HAP-1 (cell line): ENCODE results near the gene FGF14.
"Not testable (repeated sequence)": the region's sequence is repeated elsewhere in the genome, so short reads cannot be mapped to it uniquely, and the experiment has no call there.

Experiments
- DNase-seq, 2 experiments: peaks; one replicate each; pipeline ENCODE4 v3.0.0-alpha.2; 2016 to 2020; ENCODE audit warnings: low spot score in 2 of 2
- H3K27me3 ChIP-seq: fragments of 250-450 bp; sonication (Bioruptor Pico); 2 replicates; pipeline ENCODE4 v1.5.1; 2020; ENCODE audit warnings: low read depth, mild to moderate bottlenecking, moderate library complexity
- H3K36me3 ChIP-seq: fragments of 250-450 bp; sonication (Bioruptor Pico); replicated peaks from 2 replicates; pipeline ENCODE4 v1.5.1; 2020; ENCODE audit warnings: mild to moderate bottlenecking
- H3K4me1 ChIP-seq: fragments of 250-450 bp; sonication (Bioruptor Pico); 2 replicates; pipeline ENCODE4 v1.5.1; 2020; ENCODE audit warnings: mild to moderate bottlenecking
- H3K4me3 ChIP-seq: fragments of 250-450 bp; sonication (Bioruptor Pico); 2 replicates; pipeline ENCODE4 v1.5.1; 2020; ENCODE audit warnings: mild to moderate bottlenecking, moderate library complexity
- H3K9me3 ChIP-seq: fragments of 250-450 bp; sonication (Bioruptor Pico); 2 replicates; pipeline ENCODE4 v1.5.1; 2020; ENCODE audit warnings: mild to moderate bottlenecking, moderate library complexity
- in situ Hi-C: fragments of 300-500 bp; cut with MboI; formaldehyde crosslinking; loops from 3 replicates; pipeline ENCODE4 v1.14.3; 2020; ENCODE audit warnings: low sequenced_read_pairs, inconsistent platforms, mixed read lengths

Gene FGF14

GRCh38 chr13:102071711-102072110 lies 330.1 kb downstream of the FGF14 start:
- Histone ChIP-seq H3K4me1 (no peaks in the 10 kb centered on the region), H3K9me3 (no peaks in the 10 kb centered on the region), H3K36me3 (no peaks in the 10 kb centered on the region), H3K27me3 (no peaks in the 10 kb centered on the region), H3K4me3 (no peak overlapping the region)
- no peak for DNase-seq
- in situ Hi-C loops = no loop called here

- H3K4me1 ChIP-seq, H3K27me3 ChIP-seq, H3K36me3 ChIP-seq, H3K4me3 ChIP-seq, DNase-seq, H3K9me3 ChIP-seq, in situ Hi-C loops: not testable (repeated sequence)
Measured at GRCh38 chr13:102068323-102068722, 333.5 kb downstream of the FGF14 start.

- Histone ChIP-seq H3K36me3 (no peaks in the 10 kb centered on the region), H3K4me1 (no peaks in the 10 kb centered on the region), H3K27me3 (no peaks in the 10 kb centered on the region), H3K9me3 (no peaks in the 10 kb centered on the region), H3K4me3 (no peak overlapping the region)
- in situ Hi-C loops = no loop called here
- DNase-seq = no peak
Measured at GRCh38 chr13:102055090-102055779, 346.6 kb downstream of the FGF14 start.

GRCh38 chr13:102049853-102050252 lies 352.0 kb downstream of the FGF14 start:
- H3K36me3 ChIP-seq = no peaks in the 10 kb centered on the region
- in situ Hi-C loops = no loop called here
- no peaks in the 10 kb centered on the region for H3K9me3 ChIP-seq
- H3K4me3 ChIP-seq = no peak overlapping the region
- no peaks in the 10 kb centered on the region for H3K4me1 ChIP-seq
- DNase-seq = no peak
- H3K27me3 ChIP-seq = no peaks in the 10 kb centered on the region

- Histone ChIP-seq H3K4me1 (no peaks in the 10 kb centered on the region), H3K36me3 (no peaks in the 10 kb centered on the region), H3K9me3 (no peaks in the 10 kb centered on the region), H3K27me3 (no peaks in the 10 kb centered on the region), H3K4me3 (no peak overlapping the region)
- DNase-seq = no peak
- in situ Hi-C loops = no loop called here
Measured at GRCh38 chr13:102045731-102046130, 356.1 kb downstream of the FGF14 start.

- no peaks in the 10 kb centered on the region for H3K27me3 ChIP-seq
- in situ Hi-C loops = no loop called here
- H3K9me3 ChIP-seq = no peaks in the 10 kb centered on the region
- no peak overlapping the region for H3K4me3 ChIP-seq
- no peaks in the 10 kb centered on the region for H3K36me3 ChIP-seq
- DNase-seq = no peak
- H3K4me1 ChIP-seq = no peaks in the 10 kb centered on the region
Measured at GRCh38 chr13:102042746-102043145, 359.1 kb downstream of the FGF14 start.

- no peaks in the 10 kb centered on the region for H3K27me3 ChIP-seq
- H3K36me3 ChIP-seq = no peaks in the 10 kb centered on the region
- in situ Hi-C loops = no loop called here
- no peak for DNase-seq
- H3K9me3 ChIP-seq = no peaks in the 10 kb centered on the region
- no peak overlapping the region for H3K4me3 ChIP-seq
- H3K4me1 ChIP-seq = no peaks in the 10 kb centered on the region
Measured at GRCh38 chr13:102041544-102041943, 360.3 kb downstream of the FGF14 start.

- Histone ChIP-seq H3K4me1 (no peaks in the 10 kb centered on the region), H3K36me3 (no peaks in the 10 kb centered on the region), H3K4me3 (no peak overlapping the region), H3K9me3 (no peaks in the 10 kb centered on the region), H3K27me3 (no peaks in the 10 kb centered on the region)
- in situ Hi-C loops = no loop called here
- no peak for DNase-seq
Measured at GRCh38 chr13:102040812-102041211, 361.0 kb downstream of the FGF14 start.

- Histone ChIP-seq H3K4me3 (no peak overlapping the region), H3K4me1 (no peaks in the 10 kb centered on the region), H3K9me3 (no peaks in the 10 kb centered on the region), H3K27me3 (no peaks in the 10 kb centered on the region), H3K36me3 (no peaks in the 10 kb centered on the region)
- in situ Hi-C loops = no loop called here
- no peak for DNase-seq
Measured at GRCh38 chr13:102039264-102039663, 362.6 kb downstream of the FGF14 start.

GRCh38 chr13:102038787-102039186 lies 363.1 kb downstream of the FGF14 start:
- no peak for DNase-seq
- Histone ChIP-seq H3K27me3 (no peaks in the 10 kb centered on the region), H3K9me3 (no peaks in the 10 kb centered on the region), H3K4me1 (no peaks in the 10 kb centered on the region), H3K36me3 (no peaks in the 10 kb centered on the region), H3K4me3 (no peak overlapping the region)
- in situ Hi-C loops = no loop called here

- no peaks in the 10 kb centered on the region for H3K9me3 ChIP-seq
- in situ Hi-C loops = no loop called here
- no peaks in the 10 kb centered on the region for H3K4me1 ChIP-seq
- no peak for DNase-seq
- H3K4me3 ChIP-seq = no peak overlapping the region
- H3K36me3 ChIP-seq = no peaks in the 10 kb centered on the region
- no peaks in the 10 kb centered on the region for H3K27me3 ChIP-seq
Measured at GRCh38 chr13:102035969-102036368, 365.9 kb downstream of the FGF14 start.

GRCh38 chr13:102033857-102034331 lies 368.0 kb downstream of the FGF14 start:
- no peak for DNase-seq
- no peaks in the 10 kb centered on the region for H3K36me3 ChIP-seq
- H3K9me3 ChIP-seq = no peaks in the 10 kb centered on the region
- H3K4me1 ChIP-seq = no peaks in the 10 kb centered on the region
- in situ Hi-C loops = no loop called here
- H3K4me3 ChIP-seq = no peak overlapping the region
- no peaks in the 10 kb centered on the region for H3K27me3 ChIP-seq

GRCh38 chr13:102033386-102033785 lies 368.5 kb downstream of the FGF14 start:
- H3K4me3 ChIP-seq = no peak overlapping the region
- in situ Hi-C loops = no loop called here
- H3K27me3 ChIP-seq = no peaks in the 10 kb centered on the region
- H3K4me1 ChIP-seq = no peaks in the 10 kb centered on the region
- DNase-seq = no peak
- H3K9me3 ChIP-seq = no peaks in the 10 kb centered on the region
- H3K36me3 ChIP-seq = no peaks in the 10 kb centered on the region

GRCh38 chr13:102028868-102029267 lies 373.0 kb downstream of the FGF14 start:
- Histone ChIP-seq H3K4me3 (no peak overlapping the region), H3K27me3 (no peaks in the 10 kb centered on the region), H3K9me3 (no peaks in the 10 kb centered on the region), H3K4me1 (no peaks in the 10 kb centered on the region), H3K36me3 (no peaks in the 10 kb centered on the region)
- DNase-seq = no peak
- in situ Hi-C loops = no loop called here

GRCh38 chr13:102028206-102028605 lies 373.6 kb downstream of the FGF14 start:
- DNase-seq = no peak
- no peaks in the 10 kb centered on the region for H3K9me3 ChIP-seq
- no peaks in the 10 kb centered on the region for H3K27me3 ChIP-seq
- H3K4me3 ChIP-seq = no peak overlapping the region
- no peaks in the 10 kb centered on the region for H3K36me3 ChIP-seq
- in situ Hi-C loops = no loop called here
- H3K4me1 ChIP-seq = no peaks in the 10 kb centered on the region
